ENCODE data around the gene IDUA.
"Not testable (repeated sequence)": the region's sequence is repeated elsewhere in the genome, so short reads cannot be mapped to it uniquely, and the experiment has no call there.

The IDUA gene

GRCh38 chr4:996997-997374 lies 10.1 kb downstream of the IDUA start:
- FAIRE-seq (no peak), DNase-seq (ENCODE audit: insufficient read length, low spot score) (no peak)
- TF ChIP-seq, protein P1, sequence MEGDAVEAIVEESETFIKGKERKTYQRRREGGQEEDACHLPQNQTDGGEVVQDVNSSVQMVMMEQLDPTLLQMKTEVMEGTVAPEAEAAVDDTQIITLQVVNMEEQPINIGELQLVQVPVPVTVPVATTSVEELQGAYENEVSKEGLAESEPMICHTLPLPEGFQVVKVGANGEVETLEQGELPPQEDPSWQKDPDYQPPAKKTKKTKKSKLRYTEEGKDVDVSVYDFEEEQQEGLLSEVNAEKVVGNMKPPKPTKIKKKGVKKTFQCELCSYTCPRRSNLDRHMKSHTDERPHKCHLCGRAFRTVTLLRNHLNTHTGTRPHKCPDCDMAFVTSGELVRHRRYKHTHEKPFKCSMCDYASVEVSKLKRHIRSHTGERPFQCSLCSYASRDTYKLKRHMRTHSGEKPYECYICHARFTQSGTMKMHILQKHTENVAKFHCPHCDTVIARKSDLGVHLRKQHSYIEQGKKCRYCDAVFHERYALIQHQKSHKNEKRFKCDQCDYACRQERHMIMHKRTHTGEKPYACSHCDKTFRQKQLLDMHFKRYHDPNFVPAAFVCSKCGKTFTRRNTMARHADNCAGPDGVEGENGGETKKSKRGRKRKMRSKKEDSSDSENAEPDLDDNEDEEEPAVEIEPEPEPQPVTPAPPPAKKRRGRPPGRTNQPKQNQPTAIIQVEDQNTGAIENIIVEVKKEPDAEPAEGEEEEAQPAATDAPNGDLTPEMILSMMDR (IDR thresholded peaks at IDR 0.05; ENCODE audit: insufficient read depth, missing control alignments), result no peak

DNA sequence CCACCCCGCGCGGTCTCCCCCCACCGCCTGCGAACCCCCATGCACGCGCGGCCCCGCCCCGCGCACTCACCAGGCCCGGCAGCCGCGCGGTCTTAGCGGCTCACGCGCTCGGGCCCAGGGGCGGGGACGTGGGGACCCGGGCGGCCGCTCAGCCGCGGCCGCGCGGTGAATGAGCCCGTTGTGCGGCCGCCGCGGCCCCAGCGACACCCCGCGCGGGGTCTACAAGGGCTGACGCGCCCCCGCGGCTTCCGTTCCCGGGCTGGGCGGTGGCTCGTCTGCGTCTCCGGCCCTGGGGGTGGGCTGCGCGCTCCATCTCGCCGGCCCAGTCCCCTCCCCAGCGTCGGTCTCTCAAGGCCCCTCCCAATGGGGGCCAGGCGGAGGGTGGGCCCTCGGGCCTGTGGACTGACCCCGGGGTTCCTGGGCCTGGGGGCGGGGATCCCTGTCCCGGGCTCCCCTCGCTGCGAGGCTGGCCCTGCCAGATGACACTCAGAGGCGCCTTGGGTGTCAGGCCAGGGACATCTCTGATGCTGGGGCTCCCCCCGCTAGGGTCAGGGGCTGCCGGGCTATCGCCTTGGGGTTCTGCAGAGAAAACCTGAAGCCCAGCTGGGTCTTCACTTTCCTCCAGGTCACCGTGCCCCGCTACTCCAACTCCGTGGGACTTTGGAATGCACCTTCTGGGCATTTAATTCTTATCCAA lies 10.7 kb downstream of the IDUA start:
- peak; percentile 83 for DNase-seq (ENCODE audit: insufficient read length, low spot score)
- TF ChIP-seq, protein P1 (IDR thresholded peaks at IDR 0.05; ENCODE audit: insufficient read depth, missing control alignments), result no peak
- no peak for FAIRE-seq

DNA sequence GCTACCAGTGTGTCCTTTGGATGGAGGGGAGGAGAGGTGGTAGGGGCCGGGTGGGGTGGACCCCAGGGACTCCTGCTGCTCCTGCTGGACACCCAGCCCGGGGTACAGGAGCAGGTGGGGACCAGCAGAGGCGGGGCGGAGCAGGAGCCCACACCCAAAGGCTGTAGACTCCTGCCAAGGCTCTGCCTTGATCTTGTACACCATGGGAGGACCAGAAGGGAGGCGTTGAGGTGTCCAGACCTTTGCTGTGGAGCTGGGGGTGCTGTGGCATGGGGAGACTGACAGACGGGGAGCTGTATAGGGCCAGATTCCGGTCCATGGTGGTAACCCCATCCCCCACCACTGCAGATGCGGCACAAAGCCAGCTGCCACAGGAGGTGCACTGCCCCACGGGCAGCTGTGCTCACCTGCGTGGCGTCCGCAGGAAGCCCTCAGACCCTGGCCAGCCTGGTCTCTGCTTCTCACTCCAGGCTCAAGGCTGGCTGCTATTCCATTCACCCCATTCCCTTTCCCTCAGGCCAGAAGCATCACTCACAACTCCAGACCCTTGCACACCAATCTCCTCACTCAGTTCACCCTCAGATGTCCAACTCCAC lies 11.3 kb downstream of the IDUA start:
- FAIRE-seq (no peak), DNase-seq (ENCODE audit: insufficient read length, low spot score) (no peak)
- TF ChIP-seq, protein P1 (IDR thresholded peaks at IDR 0.05; ENCODE audit: insufficient read depth, missing control alignments), result no peak

- not testable (repeated sequence) for FAIRE-seq; DNase-seq (ENCODE audit: insufficient read length, low spot score)
These were observed 12.5 kb downstream of the IDUA start for GRCh38 chr4:999240-999863.

DNA sequence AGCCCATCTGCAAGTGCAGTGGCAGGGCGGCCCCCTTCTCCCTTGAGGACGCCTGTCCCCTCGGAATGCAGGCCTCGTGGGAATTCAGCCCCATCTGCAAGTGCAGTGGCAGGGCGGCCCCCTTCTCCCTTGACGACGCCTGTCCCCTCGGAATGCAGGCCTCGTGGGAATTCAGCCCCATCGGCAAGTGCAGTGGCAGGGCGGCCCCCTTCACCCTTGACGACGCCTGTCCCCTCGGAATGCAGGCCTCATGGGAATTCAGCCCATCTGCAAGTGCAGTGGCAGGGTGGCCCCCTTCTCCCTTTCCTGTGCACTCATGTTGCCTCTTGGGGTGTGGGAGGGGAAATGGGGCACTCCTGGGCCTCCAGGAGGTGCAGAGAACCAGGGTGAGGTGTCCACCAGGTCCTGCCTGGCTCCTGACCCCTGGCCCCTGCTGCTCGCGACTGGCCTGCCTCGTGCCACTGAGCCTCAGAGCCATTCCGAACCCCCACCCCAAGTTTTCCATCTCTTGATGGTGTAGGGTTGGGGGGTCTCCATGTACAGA lies 13.1 kb downstream of the IDUA start:
- TF ChIP-seq, protein P1 (IDR thresholded peaks at IDR 0.05; ENCODE audit: insufficient read depth, missing control alignments), result no peak
- DNase-seq (ENCODE audit: insufficient read length, low spot score) (no peak), FAIRE-seq (no peak)

DNA sequence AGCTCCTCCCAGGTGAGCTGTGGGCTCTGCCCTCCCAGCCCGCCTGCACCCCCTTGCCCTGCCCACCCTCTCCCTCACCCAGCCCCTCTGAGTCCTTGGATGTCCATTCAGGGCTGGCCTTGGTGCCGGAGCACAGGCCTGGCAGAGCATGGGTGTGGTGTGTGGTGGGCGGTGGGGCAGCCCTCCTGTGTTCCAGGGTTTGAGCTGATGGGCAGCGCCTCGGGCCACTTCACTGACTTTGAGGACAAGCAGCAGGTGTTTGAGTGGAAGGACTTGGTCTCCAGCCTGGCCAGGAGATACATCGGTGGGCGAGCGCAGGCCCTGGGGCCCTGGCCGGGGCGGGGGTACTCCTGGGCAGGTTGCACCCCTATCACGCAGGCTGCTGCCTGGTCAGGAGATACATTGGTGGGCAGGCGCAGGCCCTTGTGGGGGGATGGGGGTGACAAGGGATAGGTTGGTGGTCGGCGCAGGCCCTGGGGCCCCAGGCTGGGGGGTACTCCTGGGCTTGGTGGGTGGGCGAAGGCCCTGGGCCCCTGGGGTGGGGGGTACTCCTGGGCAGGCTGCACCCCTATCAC lies 13.9 kb downstream of the IDUA start:
- TF ChIP-seq, protein P1 (IDR thresholded peaks at IDR 0.05; ENCODE audit: insufficient read depth, missing control alignments), result no peak
- no peak for DNase-seq (ENCODE audit: insufficient read length, low spot score)
- no peak for FAIRE-seq

- FAIRE-seq (no peak), DNase-seq (ENCODE audit: insufficient read length, low spot score) (no peak)
- TF ChIP-seq, protein P1 (IDR thresholded peaks at IDR 0.05; ENCODE audit: insufficient read depth, missing control alignments), result no peak
These were observed 14.8 kb downstream of the IDUA start for GRCh38 chr4:1001561-1002130.

All from D721Med (cell line).